ENCODE results near the gene GRIP2. TPM values are rescaled to one million over a fixed set of nuclear protein-coding genes. Genes with fewer than 3 reads are reported as not detected.

GRIP2 gene
- total and polyA plus RNA-seq, 2 of the 4 experiments (the other 2 are of a cell fraction), result 0.05 TPM; not detected in 1

DNA sequence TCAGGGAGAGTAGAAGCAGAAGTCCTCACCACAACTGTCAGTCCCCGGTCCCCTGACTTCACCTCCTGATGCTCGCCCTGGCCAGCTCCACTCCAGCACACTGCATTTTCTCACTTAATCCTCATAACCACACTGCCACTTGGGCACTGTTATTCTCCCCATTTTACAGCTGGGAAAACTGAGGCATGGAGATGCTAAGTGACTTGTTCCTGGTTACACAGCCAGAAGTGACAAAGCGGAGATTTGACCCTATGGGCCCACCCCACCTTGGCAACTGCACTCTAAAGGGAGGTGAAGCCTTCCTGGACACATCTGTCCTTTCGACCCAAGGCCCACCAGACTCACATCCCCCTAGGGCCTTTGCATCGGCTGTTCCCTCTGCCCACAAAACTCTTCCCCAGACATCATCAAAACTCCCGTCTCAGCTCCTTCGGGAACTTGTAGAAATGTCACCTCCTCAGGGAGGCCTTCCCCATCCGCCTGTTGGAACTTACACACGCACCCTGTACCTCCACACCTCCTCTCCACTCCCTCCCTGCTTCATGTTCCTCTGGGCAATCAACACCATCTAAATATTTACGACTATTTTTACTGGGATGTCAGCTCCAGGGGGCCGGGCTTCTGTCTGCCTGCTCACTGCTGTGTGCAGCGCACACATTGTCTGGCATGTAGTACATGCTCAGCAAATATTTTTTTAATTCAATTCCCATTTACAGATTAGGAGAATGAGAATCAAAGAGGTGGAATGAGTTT lies 3.1 kb downstream of the GRIP2 start:
- Histone ChIP-seq H3K18ac (ENCODE audit: low read depth, low read length) (no peak overlapping the region), H4K5ac (ENCODE audit: low read depth, low read length) (no peak overlapping the region), H3K9me1 (ENCODE audit: insufficient read depth, low read length) (no peaks in the 10 kb centered on the region), H2BK20ac (ENCODE audit: low read depth, low read length) (no peak overlapping the region), H3K23ac (ENCODE audit: low read depth, low read length) (no peak overlapping the region; the same call in 1 of the 2 replicates), H3K27me3 (ENCODE audit: control insufficient read depth, insufficient read depth, low read length) (peaks cover 45% of the 10 kb centered on the region), H3K9ac (ENCODE audit: low read depth, low read length) (no peak overlapping the region), H2AK5ac (ENCODE audit: low read depth, low read length) (no peak overlapping the region), H4K91ac (ENCODE audit: insufficient read depth, low read depth, low read length) (no peak overlapping the region), H3K27ac (ENCODE audit: insufficient read depth, low read length) (no peak overlapping the region), H3K56ac (ENCODE audit: extremely low read depth, insufficient read depth, low read length) (no peak overlapping the region), H3K79me1 (ENCODE audit: low read depth in 1 of 2, low read length in 2 of 2) (no peaks in the 10 kb centered on the region), H3K4me3 (ENCODE audit: insufficient read depth, low read depth, low read length) (no peak overlapping the region), H3K4ac (ENCODE audit: low read depth, low read length) (no peak overlapping the region), H2BK15ac (ENCODE audit: low read depth, low read length) (no peak overlapping the region), H2BK5ac (ENCODE audit: low read depth, low read length, poor library complexity, severe bottlenecking) (no peak overlapping the region), H3K14ac (replicated peaks; ENCODE audit: low read depth, low read length) (no peak overlapping the region), H4K8ac (ENCODE audit: low read depth in 2 of 2, low read length in 2 of 2) (no peak overlapping the region), H2BK120ac (ENCODE audit: low read depth, low read length) (no peak overlapping the region), H3K4me1 (ENCODE audit: control insufficient read depth, insufficient read depth, low read length) (no peaks in the 10 kb centered on the region), H2AK9ac (replicated peaks; ENCODE audit: low read depth, low read length, poor library complexity) (no peak overlapping the region), H4K20me1 (ENCODE audit: insufficient read depth, low read length) (no peaks in the 10 kb centered on the region), H3K9me3 (ENCODE audit: control insufficient read depth, insufficient read depth, low read length) (no peaks in the 10 kb centered on the region), H2AFZ (replicated peaks; ENCODE audit: low read length, poor library complexity) (no peak overlapping the region), H3K36me3 (ENCODE audit: control insufficient read depth, insufficient read depth, low read length) (no peaks in the 10 kb centered on the region), H3K4me2 (ENCODE audit: low read depth, low read length) (no peak overlapping the region)
- ChIA-PET POLR2A (ENCODE audit: unreplicated experiment) (no interaction called here), CTCF (no interaction called here)
- TF ChIP-seq SMC3 (IDR thresholded peaks at IDR 0.05; ENCODE audit: low read depth, low read length) (no peak), RFX5 (IDR thresholded peaks at IDR 0.05; ENCODE audit: low read depth, low read length) (no peak)
- WGBS, 2 experiments (ENCODE audit: extremely low coverage in 2 of 2, insufficient read length in 1 of 2), result 87% methylated on average over 3 of the region's 12 CpGs; no CpG with 5 or more reads in 1 of the 2 experiments
- DNase-seq (no peak), ATAC-seq (ENCODE audit: low read depth) (no peak)
- no TSS peak for BruUV-seq (replicated peaks)
- intact Hi-C loops (cut with micrococcal nuclease) (no loop called here), in situ Hi-C loops (cut with MboI; ENCODE audit: low sequenced_read_pairs) (no loop called here), dilution Hi-C loops (cut with HindIII; ENCODE audit: low sequenced_read_pairs, unreplicated experiment) (no loop called here)

Data from IMR-90 (cell line).